Gastrocnemius medialis (tissue), 4 donors: ENCODE results near the gene AACS.

Experiments used
- POLR2A ChIP-seq, 2 donors: fragments of 450-650 bp; IDR thresholded peaks; one replicate each; pipeline ENCODE4 v1.6.1; 2017; ENCODE audit warnings: antibody characterized with exemption in 2 of 2, mild to moderate bottlenecking in 2 of 2, moderate library complexity in 2 of 2
- TF ChIP-seq, protein P1 (sequence below), 5 experiments: fragments of 450-650 bp in 3 of 5; fragments of 200-600 bp in 2 of 5; sonication (generic) in 2 of 5; IDR thresholded peaks in 4 of 5; conservative IDR thresholded peaks in 1 of 5; 1 replicate in 4 of 5; 2 replicates in 1 of 5; pipeline ENCODE4 v1.5.1; 2016 to 2019; ENCODE audit warnings: antibody characterized with exemption in 5 of 5, mild to moderate bottlenecking in 3 of 5, moderate library complexity in 3 of 5

- TF ChIP-seq, protein P1, sequence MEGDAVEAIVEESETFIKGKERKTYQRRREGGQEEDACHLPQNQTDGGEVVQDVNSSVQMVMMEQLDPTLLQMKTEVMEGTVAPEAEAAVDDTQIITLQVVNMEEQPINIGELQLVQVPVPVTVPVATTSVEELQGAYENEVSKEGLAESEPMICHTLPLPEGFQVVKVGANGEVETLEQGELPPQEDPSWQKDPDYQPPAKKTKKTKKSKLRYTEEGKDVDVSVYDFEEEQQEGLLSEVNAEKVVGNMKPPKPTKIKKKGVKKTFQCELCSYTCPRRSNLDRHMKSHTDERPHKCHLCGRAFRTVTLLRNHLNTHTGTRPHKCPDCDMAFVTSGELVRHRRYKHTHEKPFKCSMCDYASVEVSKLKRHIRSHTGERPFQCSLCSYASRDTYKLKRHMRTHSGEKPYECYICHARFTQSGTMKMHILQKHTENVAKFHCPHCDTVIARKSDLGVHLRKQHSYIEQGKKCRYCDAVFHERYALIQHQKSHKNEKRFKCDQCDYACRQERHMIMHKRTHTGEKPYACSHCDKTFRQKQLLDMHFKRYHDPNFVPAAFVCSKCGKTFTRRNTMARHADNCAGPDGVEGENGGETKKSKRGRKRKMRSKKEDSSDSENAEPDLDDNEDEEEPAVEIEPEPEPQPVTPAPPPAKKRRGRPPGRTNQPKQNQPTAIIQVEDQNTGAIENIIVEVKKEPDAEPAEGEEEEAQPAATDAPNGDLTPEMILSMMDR (IDR thresholded peaks at IDR 0.05 in 4 of 5, conservative IDR thresholded peaks at IDR 0.05 in 1 of 5) = no peak
- no peak for TF ChIP-seq POLR2A (IDR thresholded peaks at IDR 0.05)
These were observed 39.5 kb upstream of the AACS start for GRCh38 chr12:125025606-125026235.
